CD4-positive, alpha-beta T cell treated with Interleukin-1 beta for 1 hour (primary cell): Measurements from ENCODE around the gene MED12L.

Experiments
- DNase-seq, 2 donors: peaks; one replicate each; pipeline ENCODE4 v3.0.0-alpha.2; 2020 to 2022

The MED12L gene

GRCh38 chr3:151183265-151183671 lies 97.8 kb downstream of the MED12L start:
- no peak for DNase-seq

- no peak for DNase-seq
These were observed 105.6 kb downstream of the MED12L start for GRCh38 chr3:151191095-151191494.

GRCh38 chr3:151192545-151192944 lies 107.1 kb downstream of the MED12L start:
- DNase-seq: no peak

GRCh38 chr3:151195826-151196225 lies 110.4 kb downstream of the MED12L start:
- DNase-seq: no peak

- no peak for DNase-seq
These were observed 111.0 kb downstream of the MED12L start for GRCh38 chr3:151196434-151196833.

GRCh38 chr3:151197228-151197627 lies 111.8 kb downstream of the MED12L start:
- DNase-seq: no peak

- DNase-seq: no peak
These were observed 112.7 kb downstream of the MED12L start for GRCh38 chr3:151197981-151198767.

GRCh38 chr3:151198849-151199248 lies 113.4 kb downstream of the MED12L start:
- no peak for DNase-seq

- DNase-seq: peak in 1 of 2 donors; percentile 22
These were observed 114.3 kb downstream of the MED12L start for GRCh38 chr3:151199554-151200438.

- peak in 1 of 2 donors; percentile 16 for DNase-seq
These were observed 115.1 kb downstream of the MED12L start for GRCh38 chr3:151200586-151200985.

GRCh38 chr3:151201051-151201730 lies 115.7 kb downstream of the MED12L start:
- peak in 1 of 2 donors; percentile 36 for DNase-seq

- peak; percentile 67 to 77 for DNase-seq
These were observed 117.6 kb downstream of the MED12L start, which contains the start of gene GPR171 for GRCh38 chr3:151203051-151203420. Gene GPR171, minus strand, starts transcription at chr3:151203216. Its CDS starts 3,830 bp downstream, at chr3:151199386.

GRCh38 chr3:151204530-151205402 lies 119.3 kb downstream of the MED12L start:
- no peak for DNase-seq

- DNase-seq: no peak
These were observed 120.0 kb downstream of the MED12L start for GRCh38 chr3:151205482-151205881.

GRCh38 chr3:151206201-151206600 lies 120.7 kb downstream of the MED12L start:
- no peak for DNase-seq

- no peak for DNase-seq
These were observed 124.2 kb downstream of the MED12L start for GRCh38 chr3:151209654-151210053.

GRCh38 chr3:151210676-151211381 lies 125.4 kb downstream of the MED12L start:
- no peak for DNase-seq

GRCh38 chr3:151213151-151213550 lies 127.7 kb downstream of the MED12L start:
- no peak for DNase-seq

- no peak for DNase-seq
These were observed 128.4 kb downstream of the MED12L start for GRCh38 chr3:151213881-151214280.

- no peak for DNase-seq
These were observed 129.0 kb downstream of the MED12L start for GRCh38 chr3:151214459-151214858.
